ENCODE measurements around the gene TTN.

The TTN gene

GRCh38 chr2:178644919-178645318, 162.3 kb downstream of the TTN start:
- Mint-ChIP-seq H3K27me3 (ENCODE audit: low read depth) (no peaks in the 10 kb centered on the region), H3K27ac (no peak overlapping the region)

DNA sequence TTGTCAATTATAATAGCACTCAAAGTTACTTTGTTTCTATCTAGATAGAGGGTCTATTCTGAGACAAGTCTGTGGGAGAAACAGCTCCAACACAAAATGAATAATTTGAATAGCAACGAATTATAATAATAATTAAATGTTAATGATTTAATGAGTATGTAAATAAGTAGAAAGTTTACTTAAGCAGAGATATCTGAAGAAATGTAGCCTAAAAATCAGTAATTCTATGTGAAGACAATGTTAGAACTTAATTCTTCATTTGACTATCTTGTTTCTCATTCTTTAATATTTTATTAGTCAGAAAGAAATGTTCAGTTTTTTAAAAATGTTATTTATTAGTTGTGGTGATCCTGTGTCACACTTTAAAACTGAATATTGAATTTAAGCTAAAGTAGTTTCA, 165.7 kb downstream of the TTN start:
- no peaks in the 10 kb centered on the region for H3K9me3 Mint-ChIP-seq
- no peak overlapping the region for H3K4me3 Mint-ChIP-seq
- no peak overlapping the region for H3K27ac Mint-ChIP-seq
- no peaks in the 10 kb centered on the region for H3K27me3 Mint-ChIP-seq (ENCODE audit: low read depth)
- H3K36me3 Mint-ChIP-seq (ENCODE audit: low read depth), result no peaks in the 10 kb centered on the region
- no peaks in the 10 kb centered on the region for H3K4me1 Mint-ChIP-seq
- no peak for TF ChIP-seq CTCF (IDR thresholded peaks at IDR 0.05; ENCODE audit: unreplicated experiment in 3 of 3)

More at GRCh38 chr2:178644919-178645318, 162.3 kb downstream of the TTN start:
- no peak for TF ChIP-seq CTCF (IDR thresholded peaks at IDR 0.05; ENCODE audit: unreplicated experiment in 3 of 3)
- H3K36me3 Mint-ChIP-seq (ENCODE audit: low read depth), result no peaks in the 10 kb centered on the region
- no peak overlapping the region for H3K4me3 Mint-ChIP-seq
- no peaks in the 10 kb centered on the region for H3K4me1 Mint-ChIP-seq
- no peaks in the 10 kb centered on the region for H3K9me3 Mint-ChIP-seq

DNA sequence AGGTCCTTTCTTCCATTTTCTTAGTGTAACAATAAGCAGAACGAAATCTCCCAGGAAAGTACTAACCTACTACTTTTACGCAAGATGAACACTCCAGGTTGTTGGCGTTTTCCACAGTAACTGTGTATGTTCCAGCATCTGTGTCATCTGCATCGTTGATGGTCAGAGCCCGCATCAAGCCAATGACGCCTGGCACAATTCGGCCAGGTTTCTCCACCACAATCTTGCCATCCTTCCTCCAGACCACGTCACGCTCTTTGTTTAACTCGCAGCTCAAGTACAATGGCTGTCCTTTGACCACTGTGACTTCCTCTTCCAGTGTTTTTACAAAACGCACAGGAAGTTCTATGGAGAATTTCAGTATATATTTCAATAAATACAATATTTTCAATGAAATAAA, 171.3 kb downstream of the TTN start:
- H3K4me1 Mint-ChIP-seq, result peaks cover 4% of the 10 kb centered on the region
- no peaks in the 10 kb centered on the region for H3K36me3 Mint-ChIP-seq (ENCODE audit: low read depth)
- H3K9me3 Mint-ChIP-seq, result no peaks in the 10 kb centered on the region
- H3K27ac Mint-ChIP-seq, result no peak overlapping the region
- no peaks in the 10 kb centered on the region for H3K27me3 Mint-ChIP-seq (ENCODE audit: low read depth)
- TF ChIP-seq CTCF (IDR thresholded peaks at IDR 0.05; ENCODE audit: unreplicated experiment in 3 of 3), result no peak
- no peak overlapping the region for H3K4me3 Mint-ChIP-seq

DNA sequence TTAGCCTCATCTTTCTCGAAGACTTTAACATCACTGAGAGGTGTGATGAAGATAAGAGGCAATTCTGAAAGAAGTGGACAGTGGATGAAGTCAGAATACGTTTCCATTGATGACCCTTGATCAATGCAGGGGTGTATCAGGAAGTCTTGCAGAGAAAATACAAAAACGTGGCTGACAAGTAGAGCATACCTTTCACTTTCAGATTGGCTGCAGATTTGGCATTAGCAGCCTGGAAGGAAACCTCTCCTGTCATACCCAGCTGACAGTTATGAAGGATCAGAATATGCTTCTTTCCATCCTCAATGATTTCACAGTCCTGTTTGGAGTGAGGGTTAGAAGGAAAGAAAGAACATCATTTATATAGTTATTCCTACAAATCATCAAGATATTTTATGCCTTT, 174.5 kb downstream of the TTN start:
- Mint-ChIP-seq H3K36me3 (ENCODE audit: low read depth) (no peaks in the 10 kb centered on the region), H3K4me1 (peaks cover 23% of the 10 kb centered on the region), H3K27me3 (ENCODE audit: low read depth) (no peaks in the 10 kb centered on the region), H3K4me3 (no peak overlapping the region), H3K9me3 (no peaks in the 10 kb centered on the region), H3K27ac (no peak overlapping the region)
- TF ChIP-seq CTCF (IDR thresholded peaks at IDR 0.05; ENCODE audit: unreplicated experiment in 3 of 3), result no peak

DNA sequence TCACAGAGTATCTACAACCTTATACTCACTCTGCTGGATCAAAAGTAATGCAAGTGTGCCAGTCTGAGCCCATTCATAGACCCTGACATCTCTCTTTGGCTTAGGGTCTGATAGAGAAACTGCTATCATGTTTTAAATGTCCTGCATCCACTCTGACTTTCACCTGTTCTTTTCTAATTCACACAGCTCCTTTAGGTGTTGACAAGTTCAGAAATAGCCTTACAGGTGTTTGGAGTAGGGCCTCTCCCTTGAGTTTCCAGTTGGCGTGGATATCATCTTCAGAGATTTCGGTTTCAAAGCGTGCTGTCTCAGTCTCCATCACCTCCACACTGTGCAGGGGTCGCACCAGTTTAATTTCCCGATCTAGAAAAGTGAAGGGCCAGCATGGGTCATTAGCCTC, 176.6 kb downstream of the TTN start:
- Mint-ChIP-seq H3K27ac (no peak overlapping the region), H3K9me3 (no peaks in the 10 kb centered on the region), H3K36me3 (ENCODE audit: low read depth) (no peaks in the 10 kb centered on the region), H3K27me3 (ENCODE audit: low read depth) (no peaks in the 10 kb centered on the region), H3K4me1 (peaks cover 23% of the 10 kb centered on the region), H3K4me3 (no peak overlapping the region)
- TF ChIP-seq CTCF (IDR thresholded peaks at IDR 0.05; ENCODE audit: unreplicated experiment in 3 of 3), result no peak

DNA sequence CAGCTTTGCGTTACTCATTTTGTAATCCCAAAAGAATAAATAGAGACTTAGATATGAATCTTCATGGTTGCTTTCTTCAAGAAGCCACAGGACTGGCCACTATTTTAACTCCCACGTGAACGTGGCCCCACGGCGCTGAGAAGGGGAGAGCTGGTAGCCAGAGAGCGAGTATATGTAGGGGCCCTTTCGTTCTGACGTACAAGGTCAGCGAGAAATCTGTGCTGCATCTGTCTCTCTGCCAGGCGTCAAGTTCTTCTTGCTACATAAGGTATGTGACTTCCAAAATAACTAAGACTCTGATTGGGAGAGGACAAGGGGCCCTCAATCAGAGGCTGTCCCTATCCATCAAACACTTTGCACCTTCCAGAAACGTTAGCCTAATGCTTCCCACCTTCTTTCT, 177.8 kb downstream of the TTN start:
- no peaks in the 10 kb centered on the region for H3K27me3 Mint-ChIP-seq (ENCODE audit: low read depth)
- TF ChIP-seq CTCF (IDR thresholded peaks at IDR 0.05; ENCODE audit: unreplicated experiment in 3 of 3), result no peak
- H3K9me3 Mint-ChIP-seq, result no peaks in the 10 kb centered on the region
- peak overlapping the region in 2 of 3 experiments; percentile 76 to 77 for H3K4me3 Mint-ChIP-seq
- H3K27ac Mint-ChIP-seq, result no peak overlapping the region
- peaks cover 23% of the 10 kb centered on the region for H3K4me1 Mint-ChIP-seq
- no peaks in the 10 kb centered on the region for H3K36me3 Mint-ChIP-seq (ENCODE audit: low read depth)
